ENCODE results near the gene SLCO4A1. TPM values are rescaled to one million over a fixed set of nuclear protein-coding genes. Genes with fewer than 3 reads are reported as not detected.

SLCO4A1 gene
- total and polyA plus RNA-seq, 9 of the 15 experiments (the other 6 are each of a cell fraction or from before 2014, with no cell fraction given), result 1.6 to 21.9 (median 12.8) TPM

DNA sequence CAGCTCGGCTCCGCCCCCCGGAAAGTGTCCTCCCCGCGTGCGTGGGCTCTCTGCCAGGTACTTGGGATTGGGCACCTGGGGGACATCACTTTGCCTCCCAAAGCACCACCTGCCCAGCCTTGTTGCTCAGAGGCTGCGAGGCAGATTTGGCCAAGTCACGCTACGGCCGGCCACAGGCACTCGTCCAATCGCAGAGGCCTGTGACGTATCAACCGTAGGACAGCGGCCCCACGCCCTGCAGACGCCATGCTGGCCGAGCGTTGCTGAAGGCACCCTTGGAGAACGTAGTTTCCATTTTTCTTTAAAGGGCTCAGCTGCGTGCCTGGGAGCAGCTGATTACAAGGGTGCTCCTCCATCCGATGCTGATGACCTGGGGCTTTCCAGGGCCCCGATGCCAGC, 69.4 kb downstream of the SLCO4A1 start (continued):
- TF ChIP-seq, protein P1, sequence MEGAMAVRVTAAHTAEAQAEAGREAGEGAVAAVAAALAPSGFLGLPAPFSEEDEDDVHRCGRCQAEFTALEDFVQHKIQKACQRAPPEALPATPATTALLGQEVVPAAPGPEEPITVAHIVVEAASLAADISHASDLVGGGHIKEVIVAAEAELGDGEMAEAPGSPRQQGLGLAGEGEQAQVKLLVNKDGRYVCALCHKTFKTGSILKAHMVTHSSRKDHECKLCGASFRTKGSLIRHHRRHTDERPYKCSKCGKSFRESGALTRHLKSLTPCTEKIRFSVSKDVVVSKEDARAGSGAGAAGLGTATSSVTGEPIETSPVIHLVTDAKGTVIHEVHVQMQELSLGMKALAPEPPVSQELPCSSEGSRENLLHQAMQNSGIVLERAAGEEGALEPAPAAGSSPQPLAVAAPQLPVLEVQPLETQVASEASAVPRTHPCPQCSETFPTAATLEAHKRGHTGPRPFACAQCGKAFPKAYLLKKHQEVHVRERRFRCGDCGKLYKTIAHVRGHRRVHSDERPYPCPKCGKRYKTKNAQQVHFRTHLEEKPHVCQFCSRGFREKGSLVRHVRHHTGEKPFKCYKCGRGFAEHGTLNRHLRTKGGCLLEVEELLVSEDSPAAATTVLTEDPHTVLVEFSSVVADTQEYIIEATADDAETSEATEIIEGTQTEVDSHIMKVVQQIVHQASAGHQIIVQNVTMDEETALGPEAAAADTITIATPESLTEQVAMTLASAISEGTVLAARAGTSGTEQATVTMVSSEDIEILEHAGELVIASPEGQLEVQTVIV (CRISPR knock-in tag; IDR thresholded peaks at IDR 0.05; ENCODE audit: borderline replicate concordance), result no peak
- TF ChIP-seq, protein P2, sequence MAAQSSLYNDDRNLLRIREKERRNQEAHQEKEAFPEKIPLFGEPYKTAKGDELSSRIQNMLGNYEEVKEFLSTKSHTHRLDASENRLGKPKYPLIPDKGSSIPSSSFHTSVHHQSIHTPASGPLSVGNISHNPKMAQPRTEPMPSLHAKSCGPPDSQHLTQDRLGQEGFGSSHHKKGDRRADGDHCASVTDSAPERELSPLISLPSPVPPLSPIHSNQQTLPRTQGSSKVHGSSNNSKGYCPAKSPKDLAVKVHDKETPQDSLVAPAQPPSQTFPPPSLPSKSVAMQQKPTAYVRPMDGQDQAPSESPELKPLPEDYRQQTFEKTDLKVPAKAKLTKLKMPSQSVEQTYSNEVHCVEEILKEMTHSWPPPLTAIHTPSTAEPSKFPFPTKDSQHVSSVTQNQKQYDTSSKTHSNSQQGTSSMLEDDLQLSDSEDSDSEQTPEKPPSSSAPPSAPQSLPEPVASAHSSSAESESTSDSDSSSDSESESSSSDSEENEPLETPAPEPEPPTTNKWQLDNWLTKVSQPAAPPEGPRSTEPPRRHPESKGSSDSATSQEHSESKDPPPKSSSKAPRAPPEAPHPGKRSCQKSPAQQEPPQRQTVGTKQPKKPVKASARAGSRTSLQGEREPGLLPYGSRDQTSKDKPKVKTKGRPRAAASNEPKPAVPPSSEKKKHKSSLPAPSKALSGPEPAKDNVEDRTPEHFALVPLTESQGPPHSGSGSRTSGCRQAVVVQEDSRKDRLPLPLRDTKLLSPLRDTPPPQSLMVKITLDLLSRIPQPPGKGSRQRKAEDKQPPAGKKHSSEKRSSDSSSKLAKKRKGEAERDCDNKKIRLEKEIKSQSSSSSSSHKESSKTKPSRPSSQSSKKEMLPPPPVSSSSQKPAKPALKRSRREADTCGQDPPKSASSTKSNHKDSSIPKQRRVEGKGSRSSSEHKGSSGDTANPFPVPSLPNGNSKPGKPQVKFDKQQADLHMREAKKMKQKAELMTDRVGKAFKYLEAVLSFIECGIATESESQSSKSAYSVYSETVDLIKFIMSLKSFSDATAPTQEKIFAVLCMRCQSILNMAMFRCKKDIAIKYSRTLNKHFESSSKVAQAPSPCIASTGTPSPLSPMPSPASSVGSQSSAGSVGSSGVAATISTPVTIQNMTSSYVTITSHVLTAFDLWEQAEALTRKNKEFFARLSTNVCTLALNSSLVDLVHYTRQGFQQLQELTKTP (IDR thresholded peaks at IDR 0.05; ENCODE audit: low read depth in 1 of 2, partially characterized antibody in 2 of 2), result no peak
- TF ChIP-seq RBBP5 (IDR thresholded peaks at IDR 0.05; ENCODE audit: borderline replicate concordance, insufficient read depth, low read length, poor library complexity, severe bottlenecking) (peak; percentile 31), POLR2H (tag; IDR thresholded peaks at IDR 0.05; ENCODE audit: low read depth) (no peak), EZH2 (IDR thresholded peaks at IDR 0.05; ENCODE audit: borderline replicate concordance, low read depth, low read length) (no peak), KLF13 (tag; IDR thresholded peaks at IDR 0.05; ENCODE audit: borderline replicate concordance, low read depth) (no peak; the same call in 1 of the 2 replicates), PPARD (CRISPR knock-in tag; IDR thresholded peaks at IDR 0.05) (no peak), JUNB (CRISPR knock-in tag; conservative IDR thresholded peaks at IDR 0.05) (no peak), RUNX1 (IDR thresholded peaks at IDR 0.05; ENCODE audit: low read depth) (no peak), ESRRB (CRISPR knock-in tag; IDR thresholded peaks at IDR 0.05; ENCODE audit: borderline replicate concordance) (no peak), CBFB (CRISPR knock-in tag; IDR thresholded peaks at IDR 0.05) (peak; percentile 42; the same call in 1 of the 2 replicates), KLF6 (CRISPR knock-in tag; IDR thresholded peaks at IDR 0.05; ENCODE audit: borderline replicate concordance) (0 out of 2 replicates have a peak, but pooled peaks have one; percentile 32), ZNF696 (CRISPR knock-in tag; conservative IDR thresholded peaks at IDR 0.05) (no peak), SOX6 (IDR thresholded peaks at IDR 0.05) (no peak), PCBP1 (IDR thresholded peaks at IDR 0.05; ENCODE audit: low read depth, low read length, poor library complexity, severe bottlenecking) (no peak), CTBP1 (IDR thresholded peaks at IDR 0.05; ENCODE audit: borderline replicate concordance) (peak; percentile 26; the same call in 1 of the 2 replicates)

Data from K562 (cell line).